HepG2 (cell line): Measurements from ENCODE around the gene CORO1C. TPM values are rescaled to one million over a fixed set of nuclear protein-coding genes. Genes with fewer than 3 reads are reported as not detected.

Source experiments
- AGO1 ChIP-seq: fragments of 200-400 bp; formaldehyde crosslinking; IDR thresholded peaks from 2 replicates; pipeline ENCODE4 v1.6.1; 2017; ENCODE audit warnings: mild to moderate bottlenecking, low read depth, low read length, moderate library complexity; ENCODE audit not compliant: poor library complexity, severe bottlenecking
- CCAR2 ChIP-seq: fragments of 200-400 bp; formaldehyde crosslinking; optimal IDR thresholded peaks from 2 replicates; pipeline ENCODE3; 2018; ENCODE audit warnings: low read depth, mild to moderate bottlenecking, low read length, moderate library complexity
- DNMT3B ChIP-seq: conservative IDR thresholded peaks from 2 replicates; pipeline ENCODE4 v1.6.1; 2016; ENCODE audit warnings: missing biosample characterization, control low read depth
- HIC2 ChIP-seq: sonication (generic); formaldehyde crosslinking; IDR thresholded peaks from 2 replicates; pipeline ENCODE4 v1.9.0; 2022; ENCODE audit warnings: low read depth, missing genetic modification reagents
- HNRNPL ChIP-seq: fragments of 200-400 bp; formaldehyde crosslinking; IDR thresholded peaks from 2 replicates; pipeline ENCODE4 v1.6.1; 2017; ENCODE audit warnings: mild to moderate bottlenecking, low read depth, low read length
- KDM5B ChIP-seq: sonication (generic); formaldehyde crosslinking; IDR thresholded peaks from 2 replicates; pipeline ENCODE4 v1.4.0; 2020; ENCODE audit warnings: missing genetic modification reagents, mild to moderate bottlenecking, borderline replicate concordance
- LCORL ChIP-seq, 2 experiments: fragments of 450-650 bp in 1 of 2; sonication (generic) in 1 of 2; formaldehyde crosslinking in 1 of 2; IDR thresholded peaks; 2 replicates each; pipeline versions ENCODE4 v1.5.0 to v1.6.1; 2017 to 2020; ENCODE audit warnings: antibody characterized with exemption in 1 of 2, missing genetic modification reagents in 1 of 2
- RBFOX2 ChIP-seq: fragments of 200-400 bp; formaldehyde crosslinking; IDR thresholded peaks from 2 replicates; pipeline ENCODE4 v1.6.1; 2017; ENCODE audit warnings: low read depth, mild to moderate bottlenecking, low read length
- SAFB2 ChIP-seq: sonication (generic); formaldehyde crosslinking; IDR thresholded peaks from 2 replicates; pipeline ENCODE4 v1.5.1; 2020; ENCODE audit warnings: missing genetic modification reagents, low read depth, mild to moderate bottlenecking, borderline replicate concordance
- SALL1 ChIP-seq: sonication (generic); formaldehyde crosslinking; IDR thresholded peaks from 2 replicates; pipeline ENCODE4 v1.8.0; 2022; ENCODE audit warnings: mild to moderate bottlenecking, missing genetic modification reagents
- SMARCC2 ChIP-seq: fragments of 450-650 bp; IDR thresholded peaks from 2 replicates; pipeline ENCODE4 v1.6.1; 2017; ENCODE audit warnings: antibody characterized with exemption, mild to moderate bottlenecking
- TCF7 ChIP-seq: sonication (generic); IDR thresholded peaks from 2 replicates; pipeline ENCODE4 v1.6.1; 2016; ENCODE audit warnings: antibody characterized with exemption, low read depth
- TRIM22 ChIP-seq: fragments of 450-650 bp; IDR thresholded peaks from 2 replicates; pipeline ENCODE4 v1.6.1; 2017
- TSC22D2 ChIP-seq: sonication (generic); formaldehyde crosslinking; IDR thresholded peaks from 2 replicates; pipeline ENCODE4 v1.5.1; 2020; ENCODE audit warnings: missing genetic modification reagents, mild to moderate bottlenecking, borderline replicate concordance
- ZBTB42 ChIP-seq: sonication (generic); formaldehyde crosslinking; IDR thresholded peaks from 2 replicates; pipeline ENCODE4 v1.5.0; 2020; ENCODE audit warnings: mild to moderate bottlenecking, missing genetic modification reagents
- ZNF317 ChIP-seq: sonication (generic); formaldehyde crosslinking; IDR thresholded peaks from 2 replicates; pipeline ENCODE4 v1.5.0; 2020; ENCODE audit warnings: mild to moderate bottlenecking, missing genetic modification reagents
- ZNF574 ChIP-seq: sonication (generic); formaldehyde crosslinking; IDR thresholded peaks from 2 replicates; pipeline ENCODE4 v1.4.0; 2020; ENCODE audit warnings: missing genetic modification reagents
- ZNF768 ChIP-seq: sonication (generic); formaldehyde crosslinking; IDR thresholded peaks from 2 replicates; pipeline ENCODE4 v1.4.0; 2020; ENCODE audit warnings: missing genetic modification reagents
- ZNF770 ChIP-seq: sonication (generic); formaldehyde crosslinking; IDR thresholded peaks from 2 replicates; pipeline ENCODE4 v1.5.0; 2020; ENCODE audit warnings: mild to moderate bottlenecking, missing genetic modification reagents
- ZNF772 ChIP-seq: sonication (generic); formaldehyde crosslinking; IDR thresholded peaks from 2 replicates; pipeline ENCODE4 v1.5.0; 2020; ENCODE audit warnings: mild to moderate bottlenecking, missing genetic modification reagents
- polyA plus RNA-seq, 8 experiments: library from polyadenylated mRNA; depleted of rRNA in 3 of 8; stranded (reverse) in 7 of 8; unstranded in 1 of 8; fragments of >200 nt; fragmentation: Illumina TruSeq in 4 of 8; extraction: Trizol in 4 of 8; gene quantifications; 2 replicates each; pipeline versions ENCODE4 v1.2.1 to v1.2.3, GENCODE V29; 2011 to 2016; ENCODE audit warnings: low read depth in 4 of 8, missing spikeins in 1 of 8, mixed read lengths in 1 of 8; ENCODE audit not compliant: insufficient read depth in 1 of 8
- total RNA-seq, 5 experiments: library from RNA; depleted of rRNA; stranded (reverse); fragments of >200 nt; fragmentation: Illumina TruSeq; extraction: Trizol; gene quantifications; 2 replicates each; pipeline ENCODE4 v1.2.3, GENCODE V29; 2016; ENCODE audit warnings: low read depth in 1 of 5

Gene CORO1C
- total and polyA plus RNA-seq, 2 of the 13 experiments (the other 11 are each of a cell fraction or from before 2014, with no cell fraction given): 73.7 to 131 TPM

- peak; percentile 81; the same call in 1 of the 2 replicates for TF ChIP-seq ZNF770 (CRISPR knock-in tag)
- TF ChIP-seq LCORL (IDR thresholded peaks at IDR 0.05): no peak
- TF ChIP-seq LCORL (CRISPR knock-in tag; IDR thresholded peaks at IDR 0.05): peak; percentile 40; the same call in 1 of the 2 replicates
- no peak for TF ChIP-seq CCAR2
- TF ChIP-seq AGO1: no peak
- TF ChIP-seq ZNF768 (CRISPR knock-in tag): peak; percentile 56; the same call in 1 of the 2 replicates
- TF ChIP-seq TSC22D2 (CRISPR knock-in tag): no peak
- no peak for TF ChIP-seq ZNF772 (CRISPR knock-in tag)
- TF ChIP-seq HNRNPL: peak; percentile 88
- no peak for TF ChIP-seq DNMT3B (CRISPR knock-in tag)
- peak; percentile 58; the same call in 1 of the 2 replicates for TF ChIP-seq ZNF574 (CRISPR knock-in tag)
- TF ChIP-seq TCF7: no peak
- TF ChIP-seq SMARCC2: no peak
- TF ChIP-seq SALL1 (CRISPR knock-in tag): 0 out of 2 replicates have a peak, but pooled peaks have one; percentile 40
- 0 out of 2 replicates have a peak, but pooled peaks have one; percentile 33 for TF ChIP-seq ZNF317 (CRISPR knock-in tag)
- no peak for TF ChIP-seq TRIM22
- no peak for TF ChIP-seq SAFB2 (CRISPR knock-in tag)
- peak; percentile 83 for TF ChIP-seq HIC2
- TF ChIP-seq KDM5B: peak; percentile 21; the same call in 1 of the 2 replicates
- TF ChIP-seq ZBTB42: no peak
- 0 out of 2 replicates have a peak, but pooled peaks have one; percentile 23 for TF ChIP-seq RBFOX2
Observed at GRCh38 chr12:108768591-108769500, 37.5 kb upstream of the CORO1C start (continued).
